Medulla oblongata (tissue), 1 donor: ENCODE data around the gene IL4R.
"Not testable (repeated sequence)": the region's sequence is repeated elsewhere in the genome, so short reads cannot be mapped to it uniquely, and the experiment has no call there.

Experiments used
- DNase-seq: peaks from one replicate; pipeline ENCODE4 v3.0.0-alpha.2; 2015; ENCODE audit errors: extremely low spot score

Gene IL4R

GRCh38 chr16:27288313-27288712 lies 25.5 kb upstream of the IL4R start:
- DNase-seq, result not testable (repeated sequence)

GRCh38 chr16:27289669-27290068 lies 24.1 kb upstream of the IL4R start:
- no peak for DNase-seq

GRCh38 chr16:27290562-27290961 lies 23.2 kb upstream of the IL4R start:
- DNase-seq, result no peak

GRCh38 chr16:27291106-27291505 lies 22.7 kb upstream of the IL4R start:
- DNase-seq, result no peak

- no peak for DNase-seq
Measured at GRCh38 chr16:27291722-27292240, 22.0 kb upstream of the IL4R start.

GRCh38 chr16:27293343-27293742 lies 20.4 kb upstream of the IL4R start:
- no peak for DNase-seq

- no peak for DNase-seq
Measured at GRCh38 chr16:27298132-27298531, 15.6 kb upstream of the IL4R start.

- DNase-seq, result no peak
Measured at GRCh38 chr16:27301236-27301861, 12.4 kb upstream of the IL4R start.

GRCh38 chr16:27302126-27302525 lies 11.6 kb upstream of the IL4R start:
- DNase-seq, result no peak

- DNase-seq, result no peak
Measured at GRCh38 chr16:27303256-27304100, 10.3 kb upstream of the IL4R start.

- DNase-seq, result no peak
Measured at GRCh38 chr16:27304102-27304501, 9.7 kb upstream of the IL4R start.

GRCh38 chr16:27304881-27305745 lies 8.7 kb upstream of the IL4R start:
- DNase-seq, result no peak

GRCh38 chr16:27305839-27306442 lies 7.8 kb upstream of the IL4R start:
- DNase-seq, result no peak

- no peak for DNase-seq
Measured at GRCh38 chr16:27308792-27309191, 5.0 kb upstream of the IL4R start.

- no peak for DNase-seq
Measured at GRCh38 chr16:27310576-27311447, 3.0 kb upstream of the IL4R start.

- DNase-seq, result no peak
Measured at GRCh38 chr16:27311448-27311830, 2.3 kb upstream of the IL4R start.

GRCh38 chr16:27311897-27312303 lies 1.9 kb upstream of the IL4R start:
- no peak for DNase-seq

GRCh38 chr16:27312580-27313421 lies 973 bp upstream of the IL4R start:
- no peak for DNase-seq

GRCh38 chr16:27314161-27314723 lies 468 bp downstream of the IL4R start:
- peak; percentile 52 for DNase-seq

- DNase-seq, result no peak
Measured at GRCh38 chr16:27314986-27315332, 1.2 kb downstream of the IL4R start.
